GM12891 (cell line): ENCODE results near the gene ADCY1.

Experiments
- POLR2A ChIP-seq: IDR thresholded peaks from 2 replicates; pipeline ENCODE4 v1.6.1; 2011; ENCODE audit warnings: low read depth, low read length, control low read depth
- POLR2AphosphoS5 ChIP-seq: IDR thresholded peaks from 2 replicates; pipeline ENCODE4 v1.6.1; 2011; ENCODE audit warnings: low read depth, low read length, control low read depth
- POU2F2 ChIP-seq: IDR thresholded peaks from 2 replicates; pipeline ENCODE4 v1.6.1; 2011; ENCODE audit warnings: low read depth, mild to moderate bottlenecking, control low read depth, low read length, moderate library complexity
- SPI1 ChIP-seq: IDR thresholded peaks from 2 replicates; pipeline ENCODE4 v1.6.1; 2011; ENCODE audit warnings: low read depth, low read length, control low read depth
- TAF1 ChIP-seq: IDR thresholded peaks from 2 replicates; pipeline ENCODE4 v1.6.1; 2011; ENCODE audit warnings: low read depth, low read length, control low read depth

DNA sequence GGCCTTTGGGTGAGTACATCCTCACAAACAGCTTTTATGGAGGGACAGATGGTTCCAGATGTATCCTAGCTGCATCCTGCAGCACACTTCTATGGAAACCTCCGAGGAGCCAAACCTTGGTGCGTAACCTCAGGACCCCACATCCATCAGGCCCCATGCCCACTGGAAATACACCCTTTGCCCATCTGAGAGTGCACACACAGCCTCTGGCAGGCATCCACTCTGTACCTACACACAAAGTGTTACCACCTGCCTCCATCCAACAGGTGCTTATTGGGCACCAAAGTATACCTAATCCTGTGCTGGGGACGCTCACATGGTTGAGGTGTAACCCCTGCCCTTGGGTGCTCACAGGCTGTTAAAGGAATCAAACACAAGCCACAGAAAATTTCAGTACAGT, 117.9 kb downstream of the ADCY1 start:
- TF ChIP-seq POLR2AphosphoS5 = no peak
- TF ChIP-seq POLR2A = no peak
- TF ChIP-seq TAF1 = no peak
- TF ChIP-seq SPI1 = no peak
- TF ChIP-seq POU2F2 = no peak
